Lower leg skin (tissue), 3 donors: ENCODE data around the gene BBIP1.

Source experiments
- POLR2A ChIP-seq, 2 donors: fragments of 450-650 bp; IDR thresholded peaks; one replicate each; pipeline ENCODE4 v1.6.1; 2016 to 2017; ENCODE audit warnings: antibody characterized with exemption in 2 of 2, mild to moderate bottlenecking in 1 of 2, moderate library complexity in 1 of 2
- TF ChIP-seq, protein P1 (sequence below), 3 donors: fragments of 450-650 bp; IDR thresholded peaks; one replicate each; pipeline ENCODE4 v1.5.1; 2016; ENCODE audit warnings: antibody characterized with exemption in 3 of 3, mild to moderate bottlenecking in 3 of 3, moderate library complexity in 2 of 3

DNA sequence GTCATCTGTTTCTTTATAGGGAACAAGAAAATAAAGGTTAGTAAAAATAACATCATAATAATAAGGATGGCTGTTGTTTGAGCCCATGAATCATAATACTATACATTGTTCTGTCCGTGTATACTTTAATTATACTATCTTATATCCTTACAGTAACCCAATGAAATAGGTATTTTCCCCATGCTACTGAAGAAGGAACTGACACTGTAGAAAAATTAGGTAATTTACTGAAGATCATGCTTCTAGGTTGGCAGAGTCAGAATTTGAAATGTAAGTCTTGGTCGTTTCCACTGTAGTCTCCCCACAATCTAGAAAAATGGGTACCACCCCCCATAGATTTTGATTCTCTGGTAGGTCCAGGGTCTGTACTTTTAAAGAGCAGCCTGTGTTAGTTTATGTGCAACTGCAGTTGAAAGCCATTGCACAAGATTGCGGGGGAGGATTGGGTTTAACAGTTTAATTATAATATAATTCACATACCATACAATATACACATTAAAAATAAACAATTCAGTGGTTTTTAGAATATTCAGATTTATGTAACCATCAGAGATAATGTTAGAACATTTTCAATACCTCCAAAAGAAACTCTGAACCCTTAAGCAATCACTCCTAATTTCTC, 48.1 kb upstream of the BBIP1 start:
- TF ChIP-seq, protein P1, sequence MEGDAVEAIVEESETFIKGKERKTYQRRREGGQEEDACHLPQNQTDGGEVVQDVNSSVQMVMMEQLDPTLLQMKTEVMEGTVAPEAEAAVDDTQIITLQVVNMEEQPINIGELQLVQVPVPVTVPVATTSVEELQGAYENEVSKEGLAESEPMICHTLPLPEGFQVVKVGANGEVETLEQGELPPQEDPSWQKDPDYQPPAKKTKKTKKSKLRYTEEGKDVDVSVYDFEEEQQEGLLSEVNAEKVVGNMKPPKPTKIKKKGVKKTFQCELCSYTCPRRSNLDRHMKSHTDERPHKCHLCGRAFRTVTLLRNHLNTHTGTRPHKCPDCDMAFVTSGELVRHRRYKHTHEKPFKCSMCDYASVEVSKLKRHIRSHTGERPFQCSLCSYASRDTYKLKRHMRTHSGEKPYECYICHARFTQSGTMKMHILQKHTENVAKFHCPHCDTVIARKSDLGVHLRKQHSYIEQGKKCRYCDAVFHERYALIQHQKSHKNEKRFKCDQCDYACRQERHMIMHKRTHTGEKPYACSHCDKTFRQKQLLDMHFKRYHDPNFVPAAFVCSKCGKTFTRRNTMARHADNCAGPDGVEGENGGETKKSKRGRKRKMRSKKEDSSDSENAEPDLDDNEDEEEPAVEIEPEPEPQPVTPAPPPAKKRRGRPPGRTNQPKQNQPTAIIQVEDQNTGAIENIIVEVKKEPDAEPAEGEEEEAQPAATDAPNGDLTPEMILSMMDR (IDR thresholded peaks at IDR 0.05) = no peak
- no peak for TF ChIP-seq POLR2A (IDR thresholded peaks at IDR 0.05)
